PC-9 (cell line): ENCODE results near the gene JHY. TPM values are rescaled to one million over a fixed set of nuclear protein-coding genes. Genes with fewer than 3 reads are reported as not detected.

Experiments
- BruUV-seq: library from RNA; stranded (reverse); fragments of 400-500 nt; replicated peaks from 2 replicates; lab custom pipeline; 2021; lab: Mats Ljungman, UMichigan
- CTCF ChIA-PET: fragments of 300-600 bp; sonication (Branson Sonifier 250); formaldehyde crosslinking; loops from one replicate; lab custom pipeline; 2022; ENCODE audit warnings: antibody characterized with exemption; lab: Charles Lee
- POLR2A ChIA-PET: fragments of 300-600 bp; sonication (Branson Sonifier 250); formaldehyde crosslinking; loops from one replicate; lab custom pipeline; 2022; ENCODE audit warnings: antibody characterized with exemption; ENCODE audit not compliant: unreplicated experiment; lab: Charles Lee
- DNase-seq, 2 experiments: peaks; one replicate each; pipeline versions ENCODE4 v3.0.0 to v3.0.0-alpha.2; 2015 to 2022; ENCODE audit warnings: mixed read lengths in 1 of 2
- H2AFZ ChIP-seq: fragments of 200-600 bp; sonication (generic); 2 replicates; pipeline ENCODE4 v1.8.1; 2017; ENCODE audit warnings: antibody characterized with exemption
- H3F3A ChIP-seq: fragments of 200-600 bp; sonication (generic); 2 replicates; pipeline ENCODE4 v1.8.1; 2017; ENCODE audit warnings: antibody characterized with exemption, mild to moderate bottlenecking, low read depth; ENCODE audit not compliant: insufficient read depth
- H3K27ac ChIP-seq: fragments of 200-600 bp; sonication (generic); 2 replicates; pipeline ENCODE4 v1.6.1; 2016; ENCODE audit warnings: mixed run types
- H3K27me3 ChIP-seq: fragments of 200-600 bp; sonication (generic); 2 replicates; pipeline ENCODE4 v1.6.1; 2016; ENCODE audit warnings: low read depth, mixed run types; ENCODE audit not compliant: insufficient read depth
- H3K36me3 ChIP-seq: fragments of 200-600 bp; sonication (generic); 2 replicates; pipeline ENCODE4 v1.6.1; 2016; ENCODE audit warnings: low read depth, mixed run types
- H3K4me1 ChIP-seq: fragments of 200-600 bp; sonication (generic); replicated peaks from 2 replicates; pipeline ENCODE4 v1.6.1; 2016; ENCODE audit warnings: mixed run types; ENCODE audit not compliant: insufficient read depth
- H3K4me2 ChIP-seq: fragments of 200-600 bp; sonication (generic); 2 replicates; pipeline ENCODE4 v1.6.1; 2017; ENCODE audit warnings: mixed run types
- H3K4me3 ChIP-seq: fragments of 200-600 bp; sonication (generic); 2 replicates; pipeline ENCODE4 v1.6.1; 2016; ENCODE audit warnings: mixed run types
- H3K79me2 ChIP-seq: fragments of 200-600 bp; sonication (generic); 2 replicates; pipeline ENCODE4 v1.6.1; 2017; ENCODE audit warnings: low read depth, mixed run types
- H3K9me2 ChIP-seq: fragments of 200-600 bp; sonication (generic); 2 replicates; pipeline ENCODE4 v1.8.1; 2017; ENCODE audit warnings: mild to moderate bottlenecking; ENCODE audit not compliant: insufficient read depth
- H3K9me3 ChIP-seq: fragments of 200-600 bp; sonication (generic); 2 replicates; pipeline ENCODE4 v1.8.1; 2016; ENCODE audit warnings: low read depth; ENCODE audit not compliant: insufficient read depth
- H4K20me1 ChIP-seq: fragments of 200-600 bp; sonication (generic); 2 replicates; pipeline ENCODE4 v1.8.1; 2017; ENCODE audit not compliant: insufficient read depth
- EZH2 ChIP-seq: fragments of 200-600 bp; sonication (generic); IDR thresholded peaks from 2 replicates; pipeline ENCODE4 v1.8.0; 2017; ENCODE audit warnings: antibody characterized with exemption, low read depth
- intact Hi-C: fragments of 100-400 bp; cut with micrococcal nuclease; formaldehyde crosslinking; loops from one replicate; pipeline ENCODE4 v1.10.0; 2022; ENCODE audit not compliant: unreplicated experiment
- total RNA-seq: library from RNA; stranded (reverse); gene quantifications from 2 replicates; pipeline ENCODE4 v1.2.3, GENCODE V29; 2021
- TF ChIP-seq, protein P1 (sequence below): fragments of 200-600 bp; sonication (generic); conservative IDR thresholded peaks from 2 replicates; pipeline ENCODE4 v1.6.1; 2017; ENCODE audit warnings: mixed run types, antibody characterized with exemption, mild to moderate bottlenecking, moderate library complexity

JHY gene
- total RNA-seq, 1 experiment from 2014 or later, result 6.2 TPM

GRCh38 chr11:122922893-122923292 lies 40.3 kb downstream of the JHY start:
- no peak overlapping the region for H3K4me2 ChIP-seq
- no peak overlapping the region for H3K27ac ChIP-seq
- H3K27me3 ChIP-seq, result no peaks in the 10 kb centered on the region
- no peaks in the 10 kb centered on the region for H3K9me3 ChIP-seq
- POLR2A ChIA-PET, result no interaction called here
- H3F3A ChIP-seq, result no peaks in the 10 kb centered on the region
- BruUV-seq, result no TSS peak
- no peaks in the 10 kb centered on the region for H3K4me1 ChIP-seq
- no peaks in the 10 kb centered on the region for H3K9me2 ChIP-seq
- TF ChIP-seq EZH2, result no peak
- TF ChIP-seq, protein P1, sequence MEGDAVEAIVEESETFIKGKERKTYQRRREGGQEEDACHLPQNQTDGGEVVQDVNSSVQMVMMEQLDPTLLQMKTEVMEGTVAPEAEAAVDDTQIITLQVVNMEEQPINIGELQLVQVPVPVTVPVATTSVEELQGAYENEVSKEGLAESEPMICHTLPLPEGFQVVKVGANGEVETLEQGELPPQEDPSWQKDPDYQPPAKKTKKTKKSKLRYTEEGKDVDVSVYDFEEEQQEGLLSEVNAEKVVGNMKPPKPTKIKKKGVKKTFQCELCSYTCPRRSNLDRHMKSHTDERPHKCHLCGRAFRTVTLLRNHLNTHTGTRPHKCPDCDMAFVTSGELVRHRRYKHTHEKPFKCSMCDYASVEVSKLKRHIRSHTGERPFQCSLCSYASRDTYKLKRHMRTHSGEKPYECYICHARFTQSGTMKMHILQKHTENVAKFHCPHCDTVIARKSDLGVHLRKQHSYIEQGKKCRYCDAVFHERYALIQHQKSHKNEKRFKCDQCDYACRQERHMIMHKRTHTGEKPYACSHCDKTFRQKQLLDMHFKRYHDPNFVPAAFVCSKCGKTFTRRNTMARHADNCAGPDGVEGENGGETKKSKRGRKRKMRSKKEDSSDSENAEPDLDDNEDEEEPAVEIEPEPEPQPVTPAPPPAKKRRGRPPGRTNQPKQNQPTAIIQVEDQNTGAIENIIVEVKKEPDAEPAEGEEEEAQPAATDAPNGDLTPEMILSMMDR, result no peak
- DNase-seq, result no peak
- H3K79me2 ChIP-seq, result no peaks in the 10 kb centered on the region
- H4K20me1 ChIP-seq, result no peaks in the 10 kb centered on the region
- no peak overlapping the region for H2AFZ ChIP-seq
- CTCF ChIA-PET, result no interaction called here
- H3K4me3 ChIP-seq, result no peak overlapping the region
- intact Hi-C loops, result no loop called here
- H3K36me3 ChIP-seq, result no peaks in the 10 kb centered on the region

DNA sequence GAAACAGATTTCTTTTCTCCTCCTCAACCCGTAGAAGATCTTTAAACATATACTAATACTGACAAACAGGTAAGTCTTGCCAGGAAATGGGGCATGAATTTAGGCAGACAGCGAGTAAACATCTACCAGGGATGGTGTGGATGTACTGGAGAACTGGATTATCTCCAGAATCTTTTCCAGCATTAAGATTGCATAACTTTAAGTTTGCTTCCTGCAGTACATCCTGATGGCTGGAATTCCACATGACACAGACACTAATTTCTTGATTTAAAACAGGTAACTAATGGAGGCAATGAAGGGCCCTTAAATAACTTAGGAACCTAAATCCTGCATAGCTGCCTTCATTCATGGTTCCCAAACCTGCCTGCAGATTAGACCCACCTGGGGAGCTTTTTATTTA lies 40.7 kb downstream of the JHY start:
- no TSS peak for BruUV-seq
- ChIA-PET POLR2A (no interaction called here), CTCF (no interaction called here)
- H3K4me2 ChIP-seq, result no peak overlapping the region
- no peak overlapping the region for H3K4me3 ChIP-seq
- H3K27me3 ChIP-seq, result no peaks in the 10 kb centered on the region
- H3K4me1 ChIP-seq, result no peaks in the 10 kb centered on the region
- no peaks in the 10 kb centered on the region for H3K9me2 ChIP-seq
- H3K9me3 ChIP-seq, result no peaks in the 10 kb centered on the region
- no peak for DNase-seq
- no peaks in the 10 kb centered on the region for H3K36me3 ChIP-seq
- H2AFZ ChIP-seq, result no peak overlapping the region
- TF ChIP-seq EZH2, result no peak
- TF ChIP-seq, protein P1, result no peak
- intact Hi-C loops, result no loop called here
- H3K79me2 ChIP-seq, result no peaks in the 10 kb centered on the region
- no peaks in the 10 kb centered on the region for H4K20me1 ChIP-seq
- H3K27ac ChIP-seq, result no peak overlapping the region
- no peaks in the 10 kb centered on the region for H3F3A ChIP-seq

DNA sequence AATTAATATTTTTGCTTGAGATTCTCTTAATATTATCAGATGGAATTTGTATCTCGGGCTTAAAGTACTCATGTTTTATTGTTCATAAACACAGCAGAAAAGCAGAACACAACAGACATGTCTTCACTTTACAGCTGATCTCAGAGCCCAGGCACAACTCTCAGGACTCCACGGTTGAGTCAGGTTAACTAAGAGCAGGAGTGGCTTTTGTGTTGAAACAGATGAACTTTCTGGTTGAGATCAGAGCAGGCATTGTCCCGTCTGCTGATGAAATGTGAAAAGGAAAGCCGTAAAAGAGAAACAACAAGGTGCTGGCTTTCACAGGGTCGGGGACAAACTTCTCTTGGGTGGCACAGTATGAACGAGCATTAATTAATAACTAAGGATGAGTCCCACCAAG lies 49.0 kb downstream of the JHY start:
- no TSS peak for BruUV-seq
- intact Hi-C loops, result no loop called here
- Histone ChIP-seq H3K4me1 (no peaks in the 10 kb centered on the region), H3K27me3 (no peaks in the 10 kb centered on the region), H3K4me3 (no peak overlapping the region), H2AFZ (no peak overlapping the region), H3K27ac (no peak overlapping the region), H3K9me3 (no peaks in the 10 kb centered on the region), H3K36me3 (no peaks in the 10 kb centered on the region), H3K9me2 (no peaks in the 10 kb centered on the region), H3K4me2 (no peak overlapping the region), H4K20me1 (no peaks in the 10 kb centered on the region), H3K79me2 (no peaks in the 10 kb centered on the region), H3F3A (no peaks in the 10 kb centered on the region)
- ChIA-PET POLR2A (no interaction called here), CTCF (no interaction called here)
- no peak for TF ChIP-seq EZH2
- TF ChIP-seq, protein P1, result no peak
- DNase-seq, result no peak
